ENCODE results near the gene PSEN2.

- TF ChIP-seq, protein P1, sequence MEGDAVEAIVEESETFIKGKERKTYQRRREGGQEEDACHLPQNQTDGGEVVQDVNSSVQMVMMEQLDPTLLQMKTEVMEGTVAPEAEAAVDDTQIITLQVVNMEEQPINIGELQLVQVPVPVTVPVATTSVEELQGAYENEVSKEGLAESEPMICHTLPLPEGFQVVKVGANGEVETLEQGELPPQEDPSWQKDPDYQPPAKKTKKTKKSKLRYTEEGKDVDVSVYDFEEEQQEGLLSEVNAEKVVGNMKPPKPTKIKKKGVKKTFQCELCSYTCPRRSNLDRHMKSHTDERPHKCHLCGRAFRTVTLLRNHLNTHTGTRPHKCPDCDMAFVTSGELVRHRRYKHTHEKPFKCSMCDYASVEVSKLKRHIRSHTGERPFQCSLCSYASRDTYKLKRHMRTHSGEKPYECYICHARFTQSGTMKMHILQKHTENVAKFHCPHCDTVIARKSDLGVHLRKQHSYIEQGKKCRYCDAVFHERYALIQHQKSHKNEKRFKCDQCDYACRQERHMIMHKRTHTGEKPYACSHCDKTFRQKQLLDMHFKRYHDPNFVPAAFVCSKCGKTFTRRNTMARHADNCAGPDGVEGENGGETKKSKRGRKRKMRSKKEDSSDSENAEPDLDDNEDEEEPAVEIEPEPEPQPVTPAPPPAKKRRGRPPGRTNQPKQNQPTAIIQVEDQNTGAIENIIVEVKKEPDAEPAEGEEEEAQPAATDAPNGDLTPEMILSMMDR (IDR thresholded peaks at IDR 0.05): no peak
- no peak for TF ChIP-seq EZH2 (IDR thresholded peaks at IDR 0.05; ENCODE audit: borderline replicate concordance, insufficient read depth, low read depth, low read length, poor library complexity, severe bottlenecking)
Observed at GRCh38 chr1:226863446-226863845, 7.0 kb upstream of the PSEN2 start.

Measured in B cell (primary cell).